ENCODE results near the gene TMEM269. TPM values are rescaled to one million over a fixed set of nuclear protein-coding genes. Genes with fewer than 3 reads are reported as not detected.

The TMEM269 gene
- total RNA-seq = under 1 TPM; 0.26 to 0.30 TPM

GRCh38 chr1:42784946-42785693 is at the start of gene TMEM269:
TMEM269 (plus strand) TSS chr1:42784991; CDS start chr1:42789894, 4,903 bp downstream.

GRCh38 chr1:42739753-42740700 is 44.8 kb upstream of the TMEM269 start, which contains the start of gene CLDN19:
CLDN19 (minus strand) TSS chr1:42740236; CDS start chr1:42740063, 173 bp downstream.

GRCh38 chr1:42766741-42767509 is 17.9 kb upstream of the TMEM269 start, which contains the start of the genes C1orf50 and P3H1:
C1orf50 (plus strand) TSS chr1:42767249; CDS start chr1:42767312, 63 bp downstream.
P3H1 (minus strand) TSS chr1:42767028; CDS start chr1:42766971, 57 bp downstream.

GRCh38 chr1:42816585-42817439 is 32.0 kb downstream of the TMEM269 start, which contains the start of the genes ERMAP and SVBP:
ERMAP (plus strand) TSS chr1:42817122; CDS start chr1:42830449, 13,327 bp downstream.
SVBP (minus strand) TSS chr1:42817397; CDS start chr1:42816544, 853 bp downstream.

GRCh38 chr1:42846257-42847110 is 61.7 kb downstream of the TMEM269 start, which contains the start of gene ZNF691:
ZNF691 (plus strand) TSS chr1:42846613; CDS start chr1:42849659, 3,046 bp downstream.

Other genes with a start within 250 kb of the TMEM269 start
- gene PPIH, start 126.6 kb upstream of the TMEM269 start, total RNA-seq = 10 to 100 TPM; 79.6 to 82.2 TPM
- gene YBX1, start 102.6 kb upstream of the TMEM269 start, total RNA-seq = 100 to 1,000 TPM; 519 to 535 TPM
- gene CLDN19, start 44.8 kb upstream of the TMEM269 start, total RNA-seq = not detected
- 10 to 100 TPM; 35.9 to 39.4 TPM for gene P3H1, start 18.0 kb upstream of the TMEM269 start, total RNA-seq
- 1 to 10 TPM; 8.3 to 9.3 TPM for gene C1orf50, start 17.7 kb upstream of the TMEM269 start, total RNA-seq
- 1 to 10 TPM; 8.0 TPM for gene ERMAP, start 32.1 kb downstream of the TMEM269 start, total RNA-seq
- 10 to 100 TPM; 23.0 to 24.0 TPM for gene SVBP, start 32.4 kb downstream of the TMEM269 start, total RNA-seq
- gene ZNF691, start 61.6 kb downstream of the TMEM269 start, total RNA-seq = 1 to 10 TPM; 9.6 TPM
- gene SLC2A1, start 173.9 kb downstream of the TMEM269 start, total RNA-seq = 100 to 1,000 TPM; 101 to 107 TPM